DLD1 (cell line): ENCODE results near the gene PLCB1.

Experiments used
- in situ Hi-C: cut with HindIII; loops from 2 replicates; pipeline ENCODE4 v1.10.0; 2017; ENCODE audit warnings: low sequenced_read_pairs

Gene PLCB1

GRCh38 chr20:8362457-8362856, 230.4 kb downstream of the PLCB1 start:
- in situ Hi-C loops, result no loop called here

GRCh38 chr20:8363970-8364733, 232.1 kb downstream of the PLCB1 start:
- in situ Hi-C loops, result no loop called here

- in situ Hi-C loops, result no loop called here
These were observed 232.6 kb downstream of the PLCB1 start for GRCh38 chr20:8364734-8365078.

GRCh38 chr20:8365634-8366033, 233.6 kb downstream of the PLCB1 start:
- in situ Hi-C loops, result no loop called here

GRCh38 chr20:8366303-8366923, 234.3 kb downstream of the PLCB1 start:
- in situ Hi-C loops, result no loop called here

- in situ Hi-C loops, result no loop called here
These were observed 235.6 kb downstream of the PLCB1 start for GRCh38 chr20:8367689-8368088.

GRCh38 chr20:8368670-8369069, 236.6 kb downstream of the PLCB1 start:
- in situ Hi-C loops, result no loop called here

GRCh38 chr20:8369311-8369710, 237.2 kb downstream of the PLCB1 start:
- in situ Hi-C loops, result no loop called here

- in situ Hi-C loops, result no loop called here
These were observed 238.7 kb downstream of the PLCB1 start for GRCh38 chr20:8370774-8371173.

- in situ Hi-C loops, result no loop called here
These were observed 240.8 kb downstream of the PLCB1 start for GRCh38 chr20:8372824-8373380.

- in situ Hi-C loops, result no loop called here
These were observed 241.5 kb downstream of the PLCB1 start for GRCh38 chr20:8373579-8373978.

GRCh38 chr20:8375898-8376297, 243.8 kb downstream of the PLCB1 start:
- in situ Hi-C loops, result loop anchor here (25.0 kb wide), 1 partner anchor 339 kb away; no protein-coding TSS in a partner anchor

- in situ Hi-C loops, result loop anchor here (25.0 kb wide), 1 partner anchor 340 kb away; no protein-coding TSS in a partner anchor
These were observed 244.9 kb downstream of the PLCB1 start for GRCh38 chr20:8376940-8377339.

GRCh38 chr20:8379125-8379524, 247.1 kb downstream of the PLCB1 start:
- in situ Hi-C loops, result loop anchor here (25.0 kb wide), 1 partner anchor 342 kb away; no protein-coding TSS in a partner anchor

GRCh38 chr20:8385247-8385646, 253.2 kb downstream of the PLCB1 start:
- in situ Hi-C loops, result loop anchor here (25.0 kb wide), 1 partner anchor 348 kb away; no protein-coding TSS in a partner anchor

- in situ Hi-C loops, result loop anchor here (25.0 kb wide), 1 partner anchor 350 kb away; no protein-coding TSS in a partner anchor
These were observed 254.9 kb downstream of the PLCB1 start for GRCh38 chr20:8386991-8387390.

- in situ Hi-C loops, result loop anchor here (25.0 kb wide), 1 partner anchor 351 kb away; no protein-coding TSS in a partner anchor
These were observed 256.1 kb downstream of the PLCB1 start for GRCh38 chr20:8388141-8388540.

GRCh38 chr20:8388707-8389106, 256.6 kb downstream of the PLCB1 start:
- in situ Hi-C loops, result loop anchor here (25.0 kb wide), 1 partner anchor 351 kb away; no protein-coding TSS in a partner anchor

GRCh38 chr20:8389381-8390036, 257.4 kb downstream of the PLCB1 start:
- in situ Hi-C loops, result loop anchor here (25.0 kb wide), 1 partner anchor 352 kb away; no protein-coding TSS in a partner anchor

GRCh38 chr20:8390037-8390433, 258.0 kb downstream of the PLCB1 start:
- in situ Hi-C loops, result loop anchor here (25.0 kb wide), 1 partner anchor 353 kb away; no protein-coding TSS in a partner anchor

GRCh38 chr20:8390500-8390899, 258.4 kb downstream of the PLCB1 start:
- in situ Hi-C loops, result loop anchor here (25.0 kb wide), 1 partner anchor 353 kb away; no protein-coding TSS in a partner anchor
